GM18858 (cell line): ENCODE measurements around the gene RLN1.
A peak's percentile ranks its signal among the peaks of the same experiment; 100 is the strongest.
"Not testable (repeated sequence)": the region's sequence is repeated elsewhere in the genome, so short reads cannot be mapped to it uniquely, and the experiment has no call there.

Experiments used
- ATAC-seq: cut with Tn5 transposase; IDR thresholded peaks from one replicate; pipeline ENCODE4 v1.9.1; 2021; ENCODE audit not compliant: unreplicated experiment

The RLN1 gene, protein sequence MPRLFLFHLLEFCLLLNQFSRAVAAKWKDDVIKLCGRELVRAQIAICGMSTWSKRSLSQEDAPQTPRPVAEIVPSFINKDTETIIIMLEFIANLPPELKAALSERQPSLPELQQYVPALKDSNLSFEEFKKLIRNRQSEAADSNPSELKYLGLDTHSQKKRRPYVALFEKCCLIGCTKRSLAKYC

DNA sequence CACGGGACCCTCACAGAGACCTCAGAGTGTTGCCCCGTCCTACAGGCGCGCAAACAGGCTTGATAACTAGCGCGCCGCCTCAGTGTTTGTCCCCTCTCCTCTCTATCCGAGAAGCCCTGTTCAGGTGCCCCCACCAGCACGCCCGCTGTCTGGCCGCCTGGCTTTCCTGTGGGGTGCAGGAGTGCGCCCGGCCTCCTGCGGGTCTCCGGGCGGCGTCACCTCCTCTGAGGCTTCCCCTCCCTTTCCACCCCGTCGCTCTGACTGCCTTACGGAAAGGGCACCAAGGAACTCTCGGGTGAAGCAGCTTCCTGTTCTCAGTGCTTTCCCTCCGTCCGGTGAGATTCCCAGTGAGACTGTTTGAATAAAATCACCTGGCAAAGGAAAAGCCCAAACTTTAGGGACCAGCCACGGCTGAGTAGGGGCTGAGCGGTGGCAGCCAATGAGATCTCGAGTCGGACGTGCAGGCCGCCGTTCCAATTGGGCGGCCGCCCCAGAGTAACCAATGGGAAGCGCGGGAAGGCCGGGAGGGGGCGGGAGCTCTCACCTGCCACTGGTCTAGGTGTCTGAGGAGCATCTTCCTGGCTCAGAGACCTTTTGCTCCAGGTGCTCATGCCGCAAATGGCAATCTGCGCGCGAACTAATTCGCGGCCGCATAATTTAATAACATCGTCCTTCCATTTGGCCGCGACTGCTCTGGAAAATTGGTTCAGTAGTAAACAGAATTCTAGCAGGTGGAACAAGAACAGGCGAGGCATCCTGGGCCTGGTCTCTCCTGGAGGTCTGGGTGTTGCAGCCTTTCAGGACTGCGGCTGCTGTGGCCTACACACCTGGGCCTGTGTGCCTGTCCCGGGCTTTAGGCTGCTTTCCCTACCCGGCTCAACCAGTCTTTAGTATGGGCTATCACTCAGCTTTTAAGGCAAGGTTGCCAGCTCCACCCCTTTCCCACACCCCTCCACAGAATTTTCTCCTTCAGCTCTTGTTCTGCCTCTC is at the start of gene RLN1:
RLN1 (minus strand) TSS at position 885 of the 990 bp plus-strand sequence; CDS start at position 755, 130 bp downstream.
- ATAC-seq: peak; percentile 99

DNA sequence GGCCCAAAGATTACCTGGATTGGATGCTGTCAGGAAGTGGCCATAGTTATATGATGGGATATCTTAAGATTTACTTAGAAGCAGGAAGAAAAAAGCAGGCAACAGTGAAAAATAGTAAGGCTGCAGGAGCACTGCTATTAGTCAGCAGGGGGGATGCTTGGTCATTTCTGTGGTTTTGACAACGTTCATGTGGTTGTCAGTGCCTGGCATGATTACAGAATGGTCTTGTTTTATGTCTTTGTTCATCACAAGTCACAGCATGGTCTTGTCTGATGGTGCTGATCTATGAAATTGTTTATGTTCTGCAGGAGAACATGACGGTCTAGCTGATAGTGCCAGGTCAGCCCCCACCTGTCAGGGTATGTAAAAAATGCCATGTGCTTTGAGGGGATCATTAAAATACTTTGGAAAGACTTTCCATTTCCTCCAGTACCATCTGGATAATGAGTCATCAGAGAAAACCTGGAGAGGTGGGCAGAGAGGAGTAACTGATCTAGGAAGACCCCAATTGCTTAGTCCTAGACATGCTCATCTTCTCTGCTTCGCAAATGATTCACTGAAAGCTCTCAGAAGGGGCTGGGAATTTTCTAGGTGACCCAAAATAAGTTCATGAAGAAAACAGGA is 49.5 kb upstream of the RLN1 start:
- peak; percentile 64 for ATAC-seq

DNA sequence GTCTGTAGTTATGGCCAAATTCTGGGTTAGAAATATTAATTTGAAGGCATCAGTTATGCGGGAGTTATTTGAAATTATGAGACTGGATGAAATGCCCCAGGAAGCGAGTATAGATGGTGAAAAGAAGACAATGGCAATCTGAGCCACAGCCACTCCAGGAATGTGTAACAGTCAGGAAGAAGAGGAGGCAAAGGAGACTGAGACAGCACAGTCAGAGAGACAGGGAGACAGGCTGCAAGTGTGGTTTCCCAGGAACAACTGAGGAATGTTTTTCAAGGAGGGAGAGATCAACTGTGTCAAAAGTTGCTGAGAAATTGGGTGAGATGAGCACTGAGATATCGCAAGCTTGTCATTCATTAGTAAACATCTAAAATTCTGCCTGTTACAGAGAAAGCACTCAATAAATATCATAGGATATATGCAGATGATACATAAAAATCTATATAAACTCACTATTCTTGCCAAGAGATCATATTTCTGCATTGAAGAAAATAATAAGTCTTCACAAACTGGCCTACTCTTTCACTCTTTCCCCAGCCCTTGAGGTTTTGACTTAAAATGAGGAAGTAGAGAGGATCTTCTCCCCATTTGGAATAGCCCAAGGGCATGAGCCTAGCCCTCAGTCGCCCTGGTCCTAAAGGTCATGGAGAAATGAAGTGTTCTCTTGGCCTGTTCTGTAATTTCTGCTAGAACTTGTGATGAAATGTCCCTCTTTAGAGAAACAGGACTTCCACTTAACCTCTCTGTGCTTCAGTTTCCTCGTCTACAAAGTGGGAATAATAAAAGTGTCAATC is 48.5 kb upstream of the RLN1 start:
- no peak for ATAC-seq

DNA sequence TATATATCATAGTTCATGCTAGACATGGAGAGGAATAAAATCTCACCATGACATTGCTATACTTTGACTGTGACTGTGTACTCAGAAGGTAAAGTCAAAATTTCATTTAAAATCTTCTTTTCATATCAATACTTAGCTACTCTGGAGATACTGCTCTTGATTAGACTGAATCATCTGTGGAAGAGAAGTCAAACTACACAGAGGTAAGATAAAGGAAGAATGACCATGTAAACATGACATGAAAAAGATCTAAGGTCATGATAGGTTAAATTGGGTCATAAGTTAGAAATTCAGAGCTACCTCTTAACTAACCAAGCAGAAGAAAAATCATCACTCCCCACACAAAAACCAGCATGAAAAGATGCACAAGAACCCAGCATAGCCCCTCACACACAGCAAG is 44.8 kb upstream of the RLN1 start:
- no peak for ATAC-seq

DNA sequence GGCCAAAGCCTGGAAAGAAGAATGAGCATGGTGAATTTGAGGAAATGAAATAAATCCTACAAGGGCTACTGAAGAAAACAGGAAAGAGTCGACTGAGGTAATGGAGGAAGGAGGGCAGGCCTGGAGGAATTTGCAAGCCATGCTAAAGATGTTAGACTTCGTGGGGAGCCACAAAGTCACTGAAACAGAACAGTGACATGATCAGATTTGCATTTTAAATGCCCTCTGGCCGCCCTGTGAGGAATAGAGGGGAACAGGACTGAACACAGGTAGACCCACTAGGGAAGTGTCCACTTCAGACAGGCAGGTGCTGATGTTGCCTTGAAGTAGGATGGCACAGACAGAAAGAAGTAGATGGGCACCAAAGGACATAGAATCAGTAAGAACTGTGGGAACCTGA is 42.8 kb upstream of the RLN1 start:
- ATAC-seq: no peak

DNA sequence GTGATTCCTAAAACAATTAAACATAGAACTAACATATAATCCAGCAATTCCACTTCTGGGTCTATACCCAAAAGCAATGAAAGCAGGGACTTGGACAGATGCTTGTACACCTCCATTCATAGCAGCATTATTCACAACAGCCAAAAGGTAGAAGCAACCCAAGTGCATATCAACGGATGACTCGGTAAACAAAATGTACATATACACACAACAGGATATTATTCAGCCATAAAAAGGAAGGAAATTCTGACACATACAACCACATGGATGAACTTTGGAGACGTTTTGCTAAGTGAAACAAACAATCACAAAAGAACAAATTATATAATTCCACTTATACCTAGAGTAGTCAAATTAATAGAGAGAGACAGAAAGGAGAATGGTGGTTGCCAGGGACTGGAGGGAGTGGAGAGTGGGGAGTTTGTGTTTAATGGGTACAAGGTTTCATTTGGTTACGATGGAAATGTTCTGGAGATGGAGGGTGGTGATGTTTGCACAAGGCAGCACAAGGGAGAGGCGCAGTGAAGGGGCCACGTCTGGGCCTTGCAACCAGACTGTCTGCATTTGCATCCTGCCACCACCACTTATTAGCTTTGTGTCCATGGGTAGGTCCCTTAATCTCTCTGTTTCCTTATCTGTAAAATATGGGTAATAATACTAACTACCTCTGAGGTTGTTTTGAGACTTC is 36.3 kb upstream of the RLN1 start:
- no peak for ATAC-seq

DNA sequence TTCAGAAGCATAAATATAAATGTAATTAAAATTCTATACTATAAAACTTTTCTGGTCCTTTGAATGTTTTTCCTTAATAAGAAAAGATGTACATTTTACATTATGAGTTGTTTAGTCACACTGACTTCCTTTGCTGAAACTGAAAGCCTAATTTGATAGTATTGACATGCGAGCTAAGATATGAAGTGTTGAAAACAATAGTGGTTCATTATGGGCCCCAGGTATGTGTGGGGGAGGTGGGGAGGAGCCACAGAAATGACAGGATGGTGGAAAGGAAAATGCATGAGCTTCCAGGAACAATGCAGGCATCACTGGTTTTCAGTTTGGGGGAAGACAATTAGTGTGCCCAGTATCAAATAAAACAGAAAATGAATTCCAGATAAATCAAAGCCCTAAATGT is 35.4 kb upstream of the RLN1 start:
- ATAC-seq: peak; percentile 69

DNA sequence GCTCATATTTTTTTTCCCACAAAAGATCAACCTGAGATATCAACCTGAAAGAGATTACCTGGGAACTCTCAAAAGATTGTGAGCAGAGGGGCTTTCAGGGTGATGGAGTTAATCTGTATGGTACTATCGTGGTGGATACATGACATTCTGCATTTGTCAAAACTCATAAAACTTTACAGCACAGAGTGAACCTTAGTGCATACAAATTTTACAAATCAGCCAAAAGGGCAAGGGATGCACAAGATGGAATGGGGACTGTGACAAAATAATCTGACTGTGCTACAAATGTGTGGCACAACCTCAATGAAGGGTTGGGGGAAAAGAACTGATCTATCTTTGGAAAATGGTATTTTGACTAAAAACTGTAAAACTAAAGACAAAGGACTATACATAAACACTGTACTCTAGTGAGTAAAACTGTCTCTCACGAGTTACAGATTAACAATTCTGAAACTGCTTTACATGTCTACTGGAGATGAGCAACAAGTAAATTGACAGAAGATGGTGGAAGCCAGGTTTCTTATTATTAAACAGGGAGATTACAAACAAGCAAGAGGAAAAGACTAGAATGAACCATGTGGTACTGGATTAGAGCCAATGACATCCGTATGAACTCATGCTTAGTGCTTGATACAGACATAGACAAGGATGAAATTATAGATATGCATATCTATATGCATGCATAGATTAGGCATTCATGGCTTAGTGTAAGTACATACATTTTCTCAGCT is 24.8 kb upstream of the RLN1 start:
- peak; percentile 89 for ATAC-seq

DNA sequence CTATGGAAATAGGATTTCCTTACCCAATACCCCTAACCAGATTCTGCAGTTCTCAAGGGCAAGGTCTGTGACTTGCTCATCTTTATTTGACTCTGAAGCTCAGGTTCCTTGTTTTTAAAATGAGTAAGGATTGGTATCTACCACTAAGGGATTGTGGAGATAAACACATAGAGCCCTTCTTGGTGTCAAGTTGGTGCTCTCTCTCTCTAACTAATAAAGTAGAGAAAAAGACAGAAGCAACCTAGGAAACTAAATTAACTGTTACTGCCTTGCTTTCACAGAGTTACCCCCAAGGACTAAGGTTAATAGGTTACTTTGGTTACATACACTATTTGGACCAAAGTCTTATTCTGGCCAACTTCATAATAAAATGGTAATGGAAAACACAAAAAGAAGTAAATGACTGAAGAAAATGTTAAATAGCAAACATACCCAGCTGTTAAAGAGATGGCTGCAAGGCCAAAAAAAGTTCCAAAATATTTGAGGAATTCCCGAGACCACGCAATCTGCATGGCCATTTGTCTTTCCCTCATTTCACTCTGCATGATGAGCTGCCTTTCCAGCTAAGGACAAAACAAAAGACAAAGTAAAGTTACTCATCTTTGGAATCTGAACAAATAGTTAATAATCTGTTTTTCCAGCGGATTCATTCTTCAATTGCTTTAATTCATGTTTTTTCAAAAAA is 21.8 kb upstream of the RLN1 start:
- no peak for ATAC-seq

DNA sequence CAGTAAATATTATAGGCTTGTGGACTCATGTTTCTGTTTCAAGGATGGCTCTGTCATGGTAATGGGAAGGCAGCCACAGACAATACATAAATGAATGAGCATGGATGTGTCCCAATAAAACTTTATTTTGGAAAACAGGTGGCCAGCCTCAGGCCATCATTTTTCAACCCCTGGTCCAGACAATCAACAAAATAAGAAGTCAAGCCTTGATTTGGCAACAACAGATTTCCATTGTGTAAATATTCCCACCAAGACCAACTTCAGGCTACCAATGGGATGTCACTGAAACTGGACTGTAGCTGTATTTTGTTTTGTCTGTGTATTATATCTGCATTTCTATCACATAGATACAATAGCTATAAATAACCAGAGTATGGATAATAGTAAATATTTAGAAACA is 20.7 kb upstream of the RLN1 start:
- ATAC-seq: no peak

DNA sequence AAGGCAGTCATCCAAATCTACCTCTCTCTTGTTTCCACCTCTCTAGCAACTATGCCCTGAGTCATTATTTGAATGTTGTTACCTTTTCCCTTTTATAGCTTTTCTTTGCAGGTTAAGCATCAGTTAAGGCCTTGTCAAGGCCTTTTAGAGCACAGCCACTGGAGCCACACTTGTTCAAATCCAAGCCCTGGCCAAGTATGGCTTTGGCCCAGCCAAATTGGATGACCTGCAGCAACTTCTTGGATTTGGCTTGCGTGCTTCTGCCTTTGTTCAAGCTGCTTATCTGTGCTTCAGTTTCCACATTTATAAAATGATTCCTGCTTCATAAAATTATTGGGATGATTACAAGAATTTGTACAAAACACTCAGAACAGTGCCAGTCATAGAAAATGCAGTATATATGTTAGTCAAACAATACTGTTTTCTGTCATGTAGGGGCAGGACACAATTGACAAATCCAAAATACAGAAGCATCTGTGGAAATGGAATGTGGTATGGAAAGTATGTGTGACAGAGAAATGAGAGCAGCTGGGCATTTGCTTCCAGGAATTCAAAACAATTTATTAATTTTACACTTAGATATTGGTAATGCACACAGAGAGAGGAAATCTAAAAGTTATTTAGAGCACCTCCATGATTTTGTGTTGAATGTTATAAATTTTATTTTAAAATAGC is 17.9 kb upstream of the RLN1 start:
- ATAC-seq: no peak

DNA sequence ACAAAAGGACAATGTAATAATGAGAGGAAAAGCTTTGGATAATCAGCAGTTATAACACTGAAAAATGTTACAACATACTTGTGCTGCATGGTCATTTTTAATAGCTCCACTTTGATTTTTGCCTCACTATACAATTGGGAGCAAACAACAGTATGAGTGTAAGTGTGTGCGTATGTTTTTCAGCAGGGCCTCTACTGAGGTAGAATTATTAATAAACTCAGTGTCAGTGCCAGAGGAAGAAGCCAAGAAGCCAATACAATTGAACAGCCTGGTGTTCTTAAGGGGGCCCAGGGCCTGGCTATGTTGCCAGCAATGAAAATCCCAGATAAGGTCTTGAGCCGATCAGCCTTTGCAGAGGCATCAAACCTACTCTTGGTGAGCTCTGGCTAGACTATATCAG is 16.1 kb upstream of the RLN1 start:
- ATAC-seq: no peak

DNA sequence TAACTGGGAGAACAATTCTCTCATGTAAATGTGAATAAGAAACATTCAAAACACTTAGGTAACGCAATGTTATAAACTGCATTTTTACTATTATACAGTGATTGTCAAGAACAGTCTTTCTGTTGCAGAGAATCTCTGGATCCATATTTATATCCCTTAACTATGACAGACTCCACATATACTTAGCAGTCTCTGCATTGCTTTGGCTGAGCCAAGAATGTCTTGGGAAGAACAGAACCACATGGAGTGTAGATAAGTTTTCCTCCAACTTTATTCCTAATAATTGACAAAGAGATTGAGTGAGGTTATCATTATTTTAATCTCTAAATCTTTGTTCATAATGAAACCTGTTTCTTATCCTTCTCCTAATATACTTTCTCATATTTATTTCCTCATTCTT is 15.6 kb upstream of the RLN1 start:
- no peak for ATAC-seq

DNA sequence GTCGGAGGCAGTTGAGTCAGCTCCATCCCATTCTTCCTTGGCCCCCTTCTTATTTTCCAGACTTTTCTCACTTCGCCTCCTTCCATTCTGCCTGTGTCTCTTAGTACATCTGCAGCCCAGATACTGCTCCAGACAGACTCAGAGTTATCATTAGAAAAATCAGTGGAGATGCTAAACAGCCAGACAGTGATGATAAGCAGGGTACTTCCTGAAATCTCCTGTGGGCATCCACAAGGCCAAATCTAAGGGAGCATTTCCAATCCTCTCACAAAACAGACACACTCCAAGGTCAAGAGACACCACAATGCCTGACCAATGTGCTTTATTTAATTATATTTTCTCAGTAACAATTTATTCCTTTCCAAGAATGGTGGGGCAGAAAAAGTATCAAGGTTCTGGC is 14.5 kb upstream of the RLN1 start:
- no peak for ATAC-seq

DNA sequence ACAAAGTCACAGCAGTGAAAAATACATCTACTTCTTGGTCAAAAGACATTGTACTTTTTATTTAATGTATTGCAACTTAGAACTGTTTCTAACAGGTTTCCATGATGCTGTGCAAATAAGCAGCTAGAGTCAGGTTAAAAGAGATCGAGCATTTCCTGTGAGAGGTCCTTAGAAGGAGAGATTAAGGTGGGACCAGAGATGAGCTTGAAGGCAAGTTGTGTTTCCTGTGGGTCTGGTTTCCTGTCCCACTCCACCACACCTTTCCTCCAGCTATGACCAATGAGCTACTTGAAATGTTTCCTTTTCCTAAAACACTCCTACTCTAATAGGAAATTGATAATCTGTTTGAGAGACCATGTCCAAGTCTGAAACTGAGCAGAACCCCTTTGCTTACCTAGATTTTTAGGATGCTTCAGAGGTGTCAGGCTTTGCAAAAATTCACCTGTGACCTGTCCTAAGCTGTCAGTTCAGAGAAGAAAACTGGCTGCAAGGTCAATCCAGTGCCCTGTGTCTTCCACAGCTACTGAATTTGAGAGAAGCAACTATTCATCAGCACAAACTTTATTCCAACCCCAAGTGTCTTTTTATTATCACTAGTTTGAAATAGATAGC is 13.1 kb upstream of the RLN1 start:
- ATAC-seq: no peak

DNA sequence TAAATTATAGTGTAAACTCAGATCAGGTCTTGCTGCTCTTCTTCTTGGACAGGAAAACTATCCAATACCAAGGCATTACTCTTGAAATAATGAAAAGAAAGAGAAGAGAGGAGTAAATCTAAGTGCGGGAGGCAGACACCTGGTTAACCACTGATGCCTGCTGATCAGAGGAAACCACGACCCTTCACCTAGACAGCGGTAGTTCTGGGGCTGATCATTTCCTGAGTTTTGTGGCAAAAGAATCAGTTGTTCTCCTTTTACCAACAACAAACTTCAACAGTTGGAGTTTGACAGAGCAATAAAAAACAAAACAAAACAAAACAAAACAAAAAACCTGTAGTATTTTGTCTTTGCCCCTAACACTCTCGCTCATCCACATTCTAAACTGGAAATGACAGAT is 3.0 kb downstream of the RLN1 start:
- ATAC-seq: no peak

DNA sequence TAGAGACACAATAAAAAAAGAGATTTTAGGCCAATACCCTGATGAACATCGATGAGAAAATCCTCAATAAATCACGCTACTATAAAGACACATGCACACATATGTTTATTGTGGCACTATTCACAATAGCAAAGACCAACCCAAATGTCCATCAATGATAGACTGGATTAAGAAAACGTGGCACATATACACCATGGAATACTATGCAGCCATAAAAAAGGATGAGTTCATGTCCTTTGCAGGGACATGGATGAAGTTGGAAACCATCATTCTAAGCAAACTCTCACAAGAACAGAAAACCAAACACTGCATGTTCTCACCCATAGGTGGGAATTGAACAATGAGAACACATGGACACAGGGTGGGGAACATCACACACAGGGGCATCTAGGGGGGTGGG is 8.4 kb downstream of the RLN1 start:
- not testable (repeated sequence) for ATAC-seq

DNA sequence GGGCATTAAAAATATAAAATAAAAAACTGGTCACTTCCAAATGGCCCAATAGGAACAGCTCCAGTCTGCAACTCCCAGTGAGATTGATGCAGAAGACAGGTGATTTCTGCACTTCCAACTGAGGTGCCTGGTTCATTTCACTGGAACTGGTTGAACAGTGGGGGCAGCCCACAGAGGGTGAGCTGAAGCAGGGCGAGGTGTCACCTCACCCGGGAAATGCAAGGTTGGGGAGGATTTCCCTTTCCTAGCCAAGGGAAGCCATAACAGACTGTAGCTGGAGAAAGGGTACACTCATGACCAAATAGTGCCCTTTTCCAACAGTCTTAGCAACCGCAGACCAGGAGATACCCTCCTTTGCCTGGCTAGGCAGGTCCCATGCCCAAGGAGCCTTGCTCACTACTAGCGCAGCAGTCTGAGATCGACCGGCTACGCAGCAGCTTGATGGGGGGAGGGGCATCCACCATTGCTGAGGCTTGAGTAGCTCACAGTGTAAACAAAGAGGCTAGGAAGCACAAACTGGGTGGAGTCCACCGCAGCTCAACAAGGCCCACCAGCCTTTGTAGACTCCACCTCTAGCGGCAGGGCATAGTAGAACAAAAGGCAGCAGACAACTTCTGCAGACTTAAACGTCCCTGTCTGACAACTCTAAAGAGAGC is 12.7 kb downstream of the RLN1 start:
- ATAC-seq: no peak
